Coronary artery (tissue), 2 donors: Measurements from ENCODE around the gene APOC4.

Source experiments
- DNase-seq: peaks from one replicate; pipeline ENCODE4 v3.0.0-alpha.2; 2017; ENCODE audit warnings: low spot score
- H3K27ac ChIP-seq, 2 donors: fragments of 200-600 bp; sonication (generic); one replicate each; pipeline ENCODE4 v1.5.1; 2016 to 2019
- H3K4me3 ChIP-seq: fragments of 200-600 bp; sonication (generic); 2 replicates; pipeline ENCODE4 v1.5.1; 2016; ENCODE audit warnings: mild to moderate bottlenecking, moderate library complexity
- CTCF ChIP-seq: fragments of 200-600 bp; sonication (generic); IDR thresholded peaks from one replicate; pipeline ENCODE4 v1.5.1; 2019; ENCODE audit warnings: antibody characterized with exemption

Gene APOC4

GRCh38 chr19:44947041-44947581 lies 5.1 kb downstream of the APOC4 start:
- no peak overlapping the region for H3K4me3 ChIP-seq
- TF ChIP-seq CTCF: no peak
- no peak overlapping the region for H3K27ac ChIP-seq
- no peak for DNase-seq

GRCh38 chr19:44948237-44948636 lies 6.2 kb downstream of the APOC4 start:
- no peak for TF ChIP-seq CTCF
- H3K27ac ChIP-seq: no peak overlapping the region
- H3K4me3 ChIP-seq: no peak overlapping the region
- no peak for DNase-seq

GRCh38 chr19:44948763-44949374 lies 6.8 kb downstream of the APOC4 start:
- TF ChIP-seq CTCF: no peak
- no peak overlapping the region for H3K27ac ChIP-seq
- no peak for DNase-seq

GRCh38 chr19:44949550-44949949 lies 7.5 kb downstream of the APOC4 start:
- Histone ChIP-seq H3K27ac (no peak overlapping the region), H3K4me3 (no peak overlapping the region)
- no peak for DNase-seq
- no peak for TF ChIP-seq CTCF

More at GRCh38 chr19:44948763-44949374, 6.8 kb downstream of the APOC4 start:
- H3K4me3 ChIP-seq: no peak overlapping the region

GRCh38 chr19:44951179-44952159 lies 9.4 kb downstream of the APOC4 start:
- no peak for DNase-seq
- Histone ChIP-seq H3K27ac (peak overlapping the region in 1 of 2 donors; percentile 70), H3K4me3 (peak overlapping the region; percentile 26)
- TF ChIP-seq CTCF: peak; percentile 88

GRCh38 chr19:44954278-44954648 lies 12.2 kb downstream of the APOC4 start:
- peak overlapping the region; percentile 83 for H3K4me3 ChIP-seq
- no peak for TF ChIP-seq CTCF
- no peak for DNase-seq
- peak overlapping the region; percentile 90 to 92 for H3K27ac ChIP-seq
